ENCODE measurements around the gene DNAI2.

Gene DNAI2

GRCh38 chr17:74330446-74330845 lies 56.4 kb downstream of the DNAI2 start:
- Histone ChIP-seq H3K27me3 (ENCODE audit: control insufficient read depth in 3 of 3, insufficient read depth in 3 of 3, low read depth in 1 of 3, low read length in 3 of 3) (peaks cover 4 to 83% (median 12%) of the 10 kb centered on the region in 3 experiments), H4K91ac (ENCODE audit: low read depth, low read length, poor library complexity) (no peak overlapping the region), H2BK12ac (ENCODE audit: low read length) (no peak overlapping the region), H3K36me3 (replicated peaks in 1 of 2; ENCODE audit: control insufficient read depth in 2 of 2, insufficient read depth in 2 of 2, low read length in 2 of 2) (no peaks in the 10 kb centered on the region), H3K4ac (ENCODE audit: low read length) (no peak overlapping the region), H3K9me3 (replicated peaks in 1 of 2; ENCODE audit: control insufficient read depth in 2 of 2, insufficient read depth in 1 of 2, low read depth in 1 of 2, low read length in 2 of 2) (peaks cover 0 to 5% of the 10 kb centered on the region in 2 donors), H4K8ac (ENCODE audit: low read depth, low read length) (no peak overlapping the region), H3K14ac (ENCODE audit: low read length) (no peak overlapping the region), H3K4me3 (ENCODE audit: low read length in 2 of 2) (no peak overlapping the region), H2BK5ac (ENCODE audit: low read length) (no peak overlapping the region), H2BK15ac (ENCODE audit: low read length) (peak overlapping the region; percentile 28), H2AFZ (ENCODE audit: low read length) (no peak overlapping the region), H2AK5ac (ENCODE audit: low read depth, low read length) (no peak overlapping the region), H3K9ac (ENCODE audit: low read depth, low read length, poor library complexity) (no peak overlapping the region), H3K79me1 (ENCODE audit: low read depth, low read length) (no peaks in the 10 kb centered on the region), H3K4me1 (ENCODE audit: control insufficient read depth in 2 of 2, insufficient read depth in 1 of 2, low read depth in 1 of 2, low read length in 2 of 2) (peaks cover 10 to 15% of the 10 kb centered on the region in 2 donors), H2BK120ac (ENCODE audit: low read depth, low read length) (no peak overlapping the region), H3K23ac (ENCODE audit: low read depth, low read length, poor library complexity) (no peak overlapping the region), H3K4me2 (ENCODE audit: insufficient read depth, low read length, poor library complexity, severe bottlenecking) (no peak overlapping the region), H3K27ac (replicated peaks; ENCODE audit: low read length) (no peak overlapping the region), H3K18ac (ENCODE audit: low read length) (peak overlapping the region; percentile 6)
- DNase-seq (ENCODE audit: low spot score) = no peak
- WGBS, 2 donors (ENCODE audit: extremely low coverage in 2 of 2, insufficient read length in 2 of 2, insufficient replicate concordance in 1 of 2) = no CpG with 5 or more reads among the region's 8 CpGs

- Histone ChIP-seq H3K4me1 (ENCODE audit: control insufficient read depth in 2 of 2, insufficient read depth in 1 of 2, low read depth in 1 of 2, low read length in 2 of 2) (peaks cover 0 to 4% of the 10 kb centered on the region in 2 donors), H2BK15ac (ENCODE audit: low read length) (peak overlapping the region; percentile 41), H3K79me1 (ENCODE audit: low read depth, low read length) (no peaks in the 10 kb centered on the region), H2BK5ac (ENCODE audit: low read length) (peak overlapping the region; percentile 85), H4K91ac (ENCODE audit: low read depth, low read length, poor library complexity) (no peak overlapping the region), H2AK5ac (ENCODE audit: low read depth, low read length) (peak overlapping the region; percentile 40), H3K23ac (ENCODE audit: low read depth, low read length, poor library complexity) (peak overlapping the region; percentile 4), H2BK12ac (ENCODE audit: low read length) (no peak overlapping the region), H3K4me2 (ENCODE audit: insufficient read depth, low read length, poor library complexity, severe bottlenecking) (no peak overlapping the region), H2BK120ac (ENCODE audit: low read depth, low read length) (no peak overlapping the region), H3K9ac (ENCODE audit: low read depth, low read length, poor library complexity) (no peak overlapping the region), H3K4ac (ENCODE audit: low read length) (peak overlapping the region; percentile 55), H3K4me3 (ENCODE audit: low read length in 2 of 2) (no peak overlapping the region), H3K9me3 (replicated peaks in 1 of 2; ENCODE audit: control insufficient read depth in 2 of 2, insufficient read depth in 1 of 2, low read depth in 1 of 2, low read length in 2 of 2) (peaks cover 0 to 5% of the 10 kb centered on the region in 2 donors), H3K14ac (ENCODE audit: low read length) (no peak overlapping the region), H3K27me3 (ENCODE audit: control insufficient read depth in 3 of 3, insufficient read depth in 3 of 3, low read depth in 1 of 3, low read length in 3 of 3) (peaks cover 0 to 78% (median 0%) of the 10 kb centered on the region in 3 experiments), H3K36me3 (replicated peaks in 1 of 2; ENCODE audit: control insufficient read depth in 2 of 2, insufficient read depth in 2 of 2, low read length in 2 of 2) (no peaks in the 10 kb centered on the region), H3K27ac (replicated peaks; ENCODE audit: low read length) (no peak overlapping the region), H3K18ac (ENCODE audit: low read length) (peak overlapping the region; percentile 81), H2AFZ (ENCODE audit: low read length) (no peak overlapping the region), H4K8ac (ENCODE audit: low read depth, low read length) (no peak overlapping the region)
- DNase-seq (ENCODE audit: low spot score) = no peak
- WGBS, 2 donors (ENCODE audit: extremely low coverage in 2 of 2, insufficient read length in 2 of 2, insufficient replicate concordance in 1 of 2) = no CpG with 5 or more reads among the region's 7 CpGs
These were observed 58.1 kb downstream of the DNAI2 start for GRCh38 chr17:74332017-74332650.

GRCh38 chr17:74332763-74333283 lies 58.8 kb downstream of the DNAI2 start:
- Histone ChIP-seq H2AK5ac (ENCODE audit: low read depth, low read length) (peak overlapping the region; percentile 40), H2BK12ac (ENCODE audit: low read length) (no peak overlapping the region), H3K27ac (replicated peaks; ENCODE audit: low read length) (no peak overlapping the region), H3K14ac (ENCODE audit: low read length) (no peak overlapping the region), H4K91ac (ENCODE audit: low read depth, low read length, poor library complexity) (no peak overlapping the region), H3K4ac (ENCODE audit: low read length) (no peak overlapping the region), H3K36me3 (replicated peaks in 1 of 2; ENCODE audit: control insufficient read depth in 2 of 2, insufficient read depth in 2 of 2, low read length in 2 of 2) (no peaks in the 10 kb centered on the region), H3K4me3 (ENCODE audit: low read length in 2 of 2) (no peak overlapping the region), H2AFZ (ENCODE audit: low read length) (no peak overlapping the region), H3K27me3 (ENCODE audit: control insufficient read depth in 3 of 3, insufficient read depth in 3 of 3, low read depth in 1 of 3, low read length in 3 of 3) (peaks cover 0 to 78% (median 0%) of the 10 kb centered on the region in 3 experiments), H3K4me2 (ENCODE audit: insufficient read depth, low read length, poor library complexity, severe bottlenecking) (no peak overlapping the region), H2BK120ac (ENCODE audit: low read depth, low read length) (no peak overlapping the region), H3K79me1 (ENCODE audit: low read depth, low read length) (no peaks in the 10 kb centered on the region), H3K9ac (ENCODE audit: low read depth, low read length, poor library complexity) (no peak overlapping the region), H3K23ac (ENCODE audit: low read depth, low read length, poor library complexity) (no peak overlapping the region), H3K9me3 (replicated peaks in 1 of 2; ENCODE audit: control insufficient read depth in 2 of 2, insufficient read depth in 1 of 2, low read depth in 1 of 2, low read length in 2 of 2) (peaks cover 0 to 5% of the 10 kb centered on the region in 2 donors), H2BK15ac (ENCODE audit: low read length) (peak overlapping the region; percentile 41), H4K8ac (ENCODE audit: low read depth, low read length) (no peak overlapping the region), H2BK5ac (ENCODE audit: low read length) (peak overlapping the region; percentile 85), H3K4me1 (ENCODE audit: control insufficient read depth in 2 of 2, insufficient read depth in 1 of 2, low read depth in 1 of 2, low read length in 2 of 2) (peaks cover 0 to 3% of the 10 kb centered on the region in 2 donors), H3K18ac (ENCODE audit: low read length) (peak overlapping the region; percentile 81)
- WGBS, 2 donors (ENCODE audit: extremely low coverage in 2 of 2, insufficient read length in 2 of 2, insufficient replicate concordance in 1 of 2) = no CpG with 5 or more reads among the region's 11 CpGs
- DNase-seq (ENCODE audit: low spot score) = no peak

- Histone ChIP-seq H2AK5ac (ENCODE audit: low read depth, low read length) (no peak overlapping the region), H2BK120ac (ENCODE audit: low read depth, low read length) (no peak overlapping the region)
- WGBS, 2 donors (ENCODE audit: extremely low coverage in 2 of 2, insufficient read length in 2 of 2, insufficient replicate concordance in 1 of 2) = no CpG with 5 or more reads among the region's 2 CpGs
These were observed 60.5 kb downstream of the DNAI2 start for GRCh38 chr17:74334393-74335039.

More at GRCh38 chr17:74334393-74335039, 60.5 kb downstream of the DNAI2 start:
- Histone ChIP-seq H3K4me2 (ENCODE audit: insufficient read depth, low read length, poor library complexity, severe bottlenecking) (no peak overlapping the region), H3K9me3 (replicated peaks in 1 of 2; ENCODE audit: control insufficient read depth in 2 of 2, insufficient read depth in 1 of 2, low read depth in 1 of 2, low read length in 2 of 2) (peaks cover 0 to 5% of the 10 kb centered on the region in 2 donors), H2BK5ac (ENCODE audit: low read length) (no peak overlapping the region), H3K4me1 (ENCODE audit: control insufficient read depth in 2 of 2, insufficient read depth in 1 of 2, low read depth in 1 of 2, low read length in 2 of 2) (peaks cover 0 to 3% of the 10 kb centered on the region in 2 donors), H3K4me3 (ENCODE audit: low read length in 2 of 2) (no peak overlapping the region), H3K14ac (ENCODE audit: low read length) (no peak overlapping the region), H3K27ac (replicated peaks; ENCODE audit: low read length) (no peak overlapping the region), H2AFZ (ENCODE audit: low read length) (no peak overlapping the region), H3K27me3 (ENCODE audit: control insufficient read depth in 3 of 3, insufficient read depth in 3 of 3, low read depth in 1 of 3, low read length in 3 of 3) (peaks cover 0 to 76% (median 0%) of the 10 kb centered on the region in 3 experiments), H2BK12ac (ENCODE audit: low read length) (no peak overlapping the region), H2BK15ac (ENCODE audit: low read length) (no peak overlapping the region), H3K36me3 (replicated peaks in 1 of 2; ENCODE audit: control insufficient read depth in 2 of 2, insufficient read depth in 2 of 2, low read length in 2 of 2) (no peaks in the 10 kb centered on the region), H3K9ac (ENCODE audit: low read depth, low read length, poor library complexity) (no peak overlapping the region), H3K4ac (ENCODE audit: low read length) (no peak overlapping the region), H3K18ac (ENCODE audit: low read length) (no peak overlapping the region), H4K8ac (ENCODE audit: low read depth, low read length) (no peak overlapping the region), H3K79me1 (ENCODE audit: low read depth, low read length) (peaks cover 2% of the 10 kb centered on the region), H4K91ac (ENCODE audit: low read depth, low read length, poor library complexity) (no peak overlapping the region), H3K23ac (ENCODE audit: low read depth, low read length, poor library complexity) (no peak overlapping the region)
- no peak for DNase-seq (ENCODE audit: low spot score)

Measured in neuronal stem cell (in vitro differentiated cells).